ENCODE results near the gene BTD. TPM values are rescaled to one million over a fixed set of nuclear protein-coding genes. Genes with fewer than 3 reads are reported as not detected.

Gene BTD
- total RNA-seq, 2 experiments from 2014 or later = 11.2 to 12.5 TPM

GRCh38 chr3:15575446-15575845, 26.1 kb upstream of the BTD start:
- peaks cover 70% of the 10 kb centered on the region for H3K36me3 Mint-ChIP-seq (ENCODE audit: low read depth)
- H3K4me3 ChIP-seq (ENCODE audit: low read length) = no peak overlapping the region
- no peak for DNase-seq
- H3K27ac Mint-ChIP-seq = no peak overlapping the region
- ChIA-PET POLR2A (no interaction called here), CTCF (interaction anchor here (0.7 kb wide), 1 partner anchor 26 kb away, joined by 3 read pairs; no protein-coding TSS in a partner anchor)
- H3K27ac ChIP-seq (ENCODE audit: low read depth in 1 of 2, low read length in 2 of 2) = no peak overlapping the region
- H3K27me3 Mint-ChIP-seq = no peaks in the 10 kb centered on the region
- no peaks in the 10 kb centered on the region for H3K9me3 ChIP-seq (ENCODE audit: control insufficient read depth in 1 of 2, insufficient read depth in 1 of 2, low read length in 2 of 2)
- H3K36me3 ChIP-seq (ENCODE audit: insufficient read depth, low read length) = peaks cover 65% of the 10 kb centered on the region
- no peak for ATAC-seq (ENCODE audit: poor library complexity)
- intact Hi-C loops (cut with DNase I, micrococcal nuclease) = no loop called here
- H3K9me3 Mint-ChIP-seq = no peaks in the 10 kb centered on the region
- H3K4me3 Mint-ChIP-seq = no peak overlapping the region
- H3K4me1 Mint-ChIP-seq (ENCODE audit: low read depth) = no peaks in the 10 kb centered on the region
- H3K4me1 ChIP-seq (ENCODE audit: insufficient read depth, low read length) = no peaks in the 10 kb centered on the region
- TF ChIP-seq CTCF (IDR thresholded peaks at IDR 0.05) = no peak
- no peaks in the 10 kb centered on the region for H3K27me3 ChIP-seq (ENCODE audit: control insufficient read depth in 1 of 2, insufficient read depth in 2 of 2, low read length in 2 of 2)

GRCh38 chr3:15576475-15576874, 25.1 kb upstream of the BTD start:
- H3K27ac Mint-ChIP-seq = no peak overlapping the region
- H3K36me3 Mint-ChIP-seq (ENCODE audit: low read depth) = peaks cover 70% of the 10 kb centered on the region
- ChIA-PET POLR2A (no interaction called here), CTCF (no interaction called here)
- Histone ChIP-seq H3K9me3 (ENCODE audit: control insufficient read depth in 1 of 2, insufficient read depth in 1 of 2, low read length in 2 of 2) (no peaks in the 10 kb centered on the region), H3K4me1 (ENCODE audit: insufficient read depth, low read length) (no peaks in the 10 kb centered on the region), H3K4me3 (ENCODE audit: low read length) (no peak overlapping the region), H3K27me3 (ENCODE audit: control insufficient read depth in 1 of 2, insufficient read depth in 2 of 2, low read length in 2 of 2) (no peaks in the 10 kb centered on the region), H3K36me3 (ENCODE audit: insufficient read depth, low read length) (peaks cover 66% of the 10 kb centered on the region), H3K27ac (ENCODE audit: low read depth in 1 of 2, low read length in 2 of 2) (no peak overlapping the region)
- no peaks in the 10 kb centered on the region for H3K4me1 Mint-ChIP-seq (ENCODE audit: low read depth)
- no peaks in the 10 kb centered on the region for H3K9me3 Mint-ChIP-seq
- intact Hi-C loops (cut with DNase I, micrococcal nuclease) = no loop called here
- DNase-seq (no peak), ATAC-seq (ENCODE audit: poor library complexity) (no peak)
- TF ChIP-seq CTCF (IDR thresholded peaks at IDR 0.05) = no peak
- no peaks in the 10 kb centered on the region for H3K27me3 Mint-ChIP-seq
- H3K4me3 Mint-ChIP-seq = no peak overlapping the region

- no peaks in the 10 kb centered on the region for H3K27me3 ChIP-seq (ENCODE audit: control insufficient read depth in 1 of 2, insufficient read depth in 2 of 2, low read length in 2 of 2)
- no peak for ATAC-seq (ENCODE audit: poor library complexity)
- no peak overlapping the region for H3K4me3 Mint-ChIP-seq
- no peak overlapping the region for H3K27ac ChIP-seq (ENCODE audit: low read depth in 1 of 2, low read length in 2 of 2)
- H3K27ac Mint-ChIP-seq = no peak overlapping the region
- H3K4me3 ChIP-seq (ENCODE audit: low read length) = no peak overlapping the region
- peaks cover 71% of the 10 kb centered on the region for H3K36me3 ChIP-seq (ENCODE audit: insufficient read depth, low read length)
- DNase-seq = no peak
- no peak for TF ChIP-seq CTCF (IDR thresholded peaks at IDR 0.05)
- H3K36me3 Mint-ChIP-seq (ENCODE audit: low read depth) = peaks cover 79% of the 10 kb centered on the region
- H3K9me3 Mint-ChIP-seq = no peaks in the 10 kb centered on the region
- intact Hi-C loops (cut with DNase I, micrococcal nuclease) = no loop called here
- H3K4me1 ChIP-seq (ENCODE audit: insufficient read depth, low read length) = no peaks in the 10 kb centered on the region
- H3K9me3 ChIP-seq (ENCODE audit: control insufficient read depth in 1 of 2, insufficient read depth in 1 of 2, low read length in 2 of 2) = no peaks in the 10 kb centered on the region
- CTCF ChIA-PET = no interaction called here
- POLR2A ChIA-PET = no interaction called here
- H3K4me1 Mint-ChIP-seq (ENCODE audit: low read depth) = no peaks in the 10 kb centered on the region
- no peaks in the 10 kb centered on the region for H3K27me3 Mint-ChIP-seq
These were observed 23.2 kb upstream of the BTD start for GRCh38 chr3:15578289-15578867.

Data from CD4-positive, alpha-beta T cell (primary cell).